H1 (cell line): Measurements from ENCODE around the gene STK16. TPM values are rescaled to one million over a fixed set of nuclear protein-coding genes. Genes with fewer than 3 reads are reported as not detected.

Experiments used
- CTCF ChIA-PET: fragments of 300-600 bp; sonication (Branson Sonifier 250); formaldehyde crosslinking; loops from one replicate; lab custom pipeline; 2021; ENCODE audit not compliant: partially characterized antibody; lab: Charles Lee
- POLR2A ChIA-PET: fragments of 300-600 bp; sonication (Branson Sonifier 250); formaldehyde crosslinking; loops from one replicate; lab custom pipeline; 2021; ENCODE audit warnings: inconsistent platforms; ENCODE audit not compliant: partially characterized antibody; lab: Charles Lee
- DNase-seq, 2 experiments: peaks; one replicate each; pipeline versions ENCODE4 v3.0.0 to v3.0.0-alpha.2; 2010 to 2022; ENCODE audit warnings: low spot score in 2 of 2, low read depth in 1 of 2, mixed read lengths in 1 of 2
- FAIRE-seq: peaks from 2 replicates; lab custom pipeline; 2011; peaks lifted over from hg19 to GRCh38; lab: Jason Lieb, UNC
- H2AFZ ChIP-seq: 2 replicates; pipeline ENCODE4 v1.8.1; 2012; ENCODE audit warnings: low read length, inconsistent platforms
- H2AK5ac ChIP-seq: 2 replicates; pipeline ENCODE4 v1.6.1; 2013; ENCODE audit warnings: low read depth, low read length
- H2BK120ac ChIP-seq: replicated peaks from 2 replicates; pipeline ENCODE3; 2013; ENCODE audit warnings: low read depth, low read length, inconsistent platforms
- H2BK12ac ChIP-seq: 2 replicates; pipeline ENCODE4 v1.6.1; 2013; ENCODE audit warnings: low read depth, low read length
- H2BK15ac ChIP-seq: 2 replicates; pipeline ENCODE4 v1.6.1; 2013; ENCODE audit warnings: low read length
- H2BK20ac ChIP-seq: 2 replicates; pipeline ENCODE4 v1.6.1; 2013; ENCODE audit warnings: low read length
- H2BK5ac ChIP-seq: 2 replicates; pipeline ENCODE4 v1.6.1; 2013; ENCODE audit warnings: low read depth, low read length
- H3K14ac ChIP-seq: 2 replicates; pipeline ENCODE4 v1.6.1; 2013; ENCODE audit warnings: inconsistent platforms; ENCODE audit not compliant: insufficient read length
- H3K18ac ChIP-seq: 2 replicates; pipeline ENCODE4 v1.6.1; 2013; ENCODE audit warnings: low read length; ENCODE audit errors: extremely low read depth
- H3K23ac ChIP-seq: 2 replicates; pipeline ENCODE4 v1.6.1; 2013; ENCODE audit warnings: inconsistent platforms; ENCODE audit not compliant: insufficient read length
- H3K23me2 ChIP-seq: 2 replicates; pipeline ENCODE4 v1.6.1; 2013; ENCODE audit warnings: low read depth, low read length
- H3K27ac ChIP-seq: 2 replicates; pipeline ENCODE4 v1.6.1; 2011; ENCODE audit warnings: low read depth, low read length, inconsistent platforms
- H3K27me3 ChIP-seq, 4 experiments: replicated peaks in 1 of 4; 1 replicate in 1 of 4; 2 replicates in 3 of 4; pipeline versions ENCODE4 v1.6.1 to v1.8.1; 2011 to 2013; ENCODE audit warnings: low read length in 3 of 4, mild to moderate bottlenecking in 3 of 4, inconsistent platforms in 2 of 4, mixed read lengths in 2 of 4, moderate library complexity in 1 of 4; ENCODE audit not compliant: control insufficient read depth in 3 of 4, insufficient read depth in 3 of 4; ENCODE audit errors: extremely low read depth in 1 of 4
- H3K36me3 ChIP-seq, 4 experiments: 2 replicates each; pipeline versions ENCODE4 v1.6.1 to v1.8.1; 2011 to 2013; ENCODE audit warnings: mild to moderate bottlenecking in 4 of 4, low read length in 3 of 4, moderate library complexity in 2 of 4, control low read depth in 1 of 4, inconsistent platforms in 1 of 4; ENCODE audit not compliant: insufficient read depth in 4 of 4, control insufficient read depth in 2 of 4
- H3K4ac ChIP-seq: replicated peaks from 2 replicates; pipeline ENCODE3; 2013; ENCODE audit warnings: low read length, low read depth, mixed read lengths, inconsistent platforms; ENCODE audit not compliant: insufficient read length
- H3K4me1 ChIP-seq, 4 experiments: replicated peaks in 1 of 4; 1 replicate in 1 of 4; 2 replicates in 3 of 4; pipeline versions ENCODE4 v1.6.1 to v1.8.1; 2011 to 2013; ENCODE audit warnings: low read length in 3 of 4, inconsistent platforms in 2 of 4, mixed read lengths in 1 of 4; ENCODE audit not compliant: insufficient read depth in 4 of 4, control insufficient read depth in 3 of 4
- H3K4me2 ChIP-seq, 2 experiments: 2 replicates each; pipeline versions ENCODE4 v1.6.1 to v1.8.1; 2011 to 2013; ENCODE audit warnings: low read depth in 2 of 2, low read length in 2 of 2, control low read depth in 1 of 2, inconsistent platforms in 1 of 2, mild to moderate bottlenecking in 1 of 2; ENCODE audit not compliant: insufficient read depth in 1 of 2
- H3K4me3 ChIP-seq, 4 experiments: fragments of 200-600, 300-600 bp in 1 of 4; sonication (generic), shearing (Covaris generic), sonication (Bioruptor Twin) in 1 of 4; 2 replicates each; pipeline versions ENCODE4 v1.5.1 to v1.8.1; 2011 to 2016; ENCODE audit warnings: low read length in 4 of 4, low read depth in 3 of 4, control low read depth in 2 of 4, inconsistent platforms in 2 of 4, mild to moderate bottlenecking in 2 of 4, mixed read lengths in 1 of 4, moderate library complexity in 1 of 4; ENCODE audit not compliant: insufficient read depth in 2 of 4; ENCODE audit errors: extremely low read depth in 1 of 4
- H3K56ac ChIP-seq: replicated peaks from 2 replicates; pipeline ENCODE3; 2013; ENCODE audit warnings: low read depth, mild to moderate bottlenecking, mixed read lengths, low read length, inconsistent platforms; ENCODE audit not compliant: insufficient read length
- H3K79me1 ChIP-seq: 2 replicates; pipeline ENCODE4 v1.6.1; 2013; ENCODE audit warnings: low read depth, low read length, control low read depth
- H3K79me2 ChIP-seq, 2 experiments: 2 replicates each; pipeline versions ENCODE4 v1.6.1 to v1.8.1; 2012 to 2013; ENCODE audit warnings: low read length in 2 of 2, mild to moderate bottlenecking in 2 of 2, inconsistent platforms in 1 of 2; ENCODE audit not compliant: insufficient read depth in 2 of 2, control insufficient read depth in 1 of 2
- H3K9ac ChIP-seq, 4 experiments: replicated peaks in 1 of 4; 1 replicate in 1 of 4; 2 replicates in 3 of 4; pipeline versions ENCODE4 v1.6.1 to v1.8.1; 2011 to 2013; ENCODE audit warnings: low read depth in 3 of 4, low read length in 3 of 4, control low read depth in 2 of 4, mild to moderate bottlenecking in 2 of 4, moderate library complexity in 2 of 4, inconsistent platforms in 1 of 4; ENCODE audit errors: extremely low read depth in 1 of 4
- H3K9me3 ChIP-seq, 2 experiments: 2 replicates each; pipeline versions ENCODE4 v1.6.1 to v1.8.1; 2012 to 2013; ENCODE audit warnings: mild to moderate bottlenecking in 2 of 2, moderate library complexity in 2 of 2, control low read depth in 1 of 2, inconsistent platforms in 1 of 2, low read depth in 1 of 2, low read length in 1 of 2, mixed read lengths in 1 of 2; ENCODE audit not compliant: insufficient read depth in 2 of 2
- H4K20me1 ChIP-seq, 2 experiments: replicated peaks in 1 of 2; 2 replicates each; pipeline versions ENCODE3 to v1.8.1; 2011 to 2013; ENCODE audit warnings: inconsistent platforms in 2 of 2, low read length in 2 of 2, mild to moderate bottlenecking in 1 of 2; ENCODE audit not compliant: insufficient read depth in 2 of 2, control insufficient read depth in 1 of 2
- H4K5ac ChIP-seq: 2 replicates; pipeline ENCODE4 v1.6.1; 2013; ENCODE audit warnings: low read length, low read depth, mixed read lengths, inconsistent platforms; ENCODE audit not compliant: insufficient read length
- H4K8ac ChIP-seq: 2 replicates; pipeline ENCODE4 v1.8.0; 2013; ENCODE audit warnings: mild to moderate bottlenecking, moderate library complexity, low read length, inconsistent platforms; ENCODE audit not compliant: insufficient read depth; ENCODE audit errors: extremely low read depth
- H4K91ac ChIP-seq: replicated peaks from 2 replicates; pipeline ENCODE3; 2013; ENCODE audit warnings: low read length, mixed read lengths, inconsistent platforms; ENCODE audit not compliant: insufficient read length
- FOSL1 ChIP-seq: IDR thresholded peaks from 2 replicates; pipeline ENCODE4 v1.6.1; 2011; ENCODE audit warnings: mild to moderate bottlenecking, low read depth, low read length, moderate library complexity; ENCODE audit not compliant: insufficient read depth
- GTF2F1 ChIP-seq: IDR thresholded peaks from 2 replicates; pipeline ENCODE4 v1.6.1; 2012; ENCODE audit warnings: low read depth, low read length, improper control_type of control experiment, borderline replicate concordance
- JUN ChIP-seq: IDR thresholded peaks from 2 replicates; pipeline ENCODE4 v1.6.1; 2011; ENCODE audit warnings: low read depth, mild to moderate bottlenecking, improper control_type of control experiment, low read length
- NRF1 ChIP-seq: IDR thresholded peaks from 2 replicates; pipeline ENCODE4 v1.6.1; 2011; ENCODE audit warnings: mild to moderate bottlenecking, low read depth, low read length, improper control_type of control experiment
- RBBP5 ChIP-seq: IDR thresholded peaks from 2 replicates; pipeline ENCODE4 v1.7.1; 2012; ENCODE audit warnings: low read depth, mild to moderate bottlenecking, inconsistent platforms, low read length, moderate library complexity, borderline replicate concordance
- RNF2 ChIP-seq: fragments of 200-900, 300-1000 bp; sonication (generic); IDR thresholded peaks from 2 replicates; pipeline ENCODE4 v1.7.1; 2016; ENCODE audit warnings: borderline replicate concordance, low read depth, mild to moderate bottlenecking, antibody characterized with exemption, low read length; ENCODE audit not compliant: poor library complexity, severe bottlenecking; ENCODE audit errors: missing control alignments
- RXRA ChIP-seq: IDR thresholded peaks from 2 replicates; pipeline ENCODE4 v1.6.1; 2011; ENCODE audit warnings: low read depth, mild to moderate bottlenecking, low read length, moderate library complexity; ENCODE audit not compliant: insufficient read depth
- TCF12 ChIP-seq: IDR thresholded peaks from 2 replicates; pipeline ENCODE4 v1.6.1; 2011; ENCODE audit warnings: low read depth, mild to moderate bottlenecking, low read length
- TEAD4 ChIP-seq: IDR thresholded peaks from 2 replicates; pipeline ENCODE4 v1.6.1; 2012; ENCODE audit warnings: low read depth, low read length, inconsistent platforms, mixed read lengths
- WGBS, 2 experiments: shearing (Covaris generic) in 1 of 2; methylation state at CpG; one replicate each; pipeline versions ENCODE4 v1.1.6 to v1.1.7; 2013 to 2015; ENCODE audit warnings: low lambda C conversion rate in 2 of 2, mixed read lengths in 2 of 2, inconsistent platforms in 1 of 2, low coverage in 1 of 2, missing lambda C conversion rate in 1 of 2; ENCODE audit not compliant: insufficient replicate concordance in 2 of 2, insufficient coverage in 1 of 2, insufficient read length in 1 of 2; ENCODE audit errors: extremely low coverage in 1 of 2, missing lambda C conversion rate in 1 of 2; 5-methylcytosine and 5-hydroxymethylcytosine counted together
- polyA plus RNA-seq, 7 experiments: library from polyadenylated mRNA; depleted of rRNA in 3 of 7; stranded (reverse) in 5 of 7; unstranded in 2 of 7; fragments of >200 nt in 5 of 7; fragments of 200-250 nt in 2 of 7; gene quantifications; 1 replicate in 5 of 7; 2 replicates in 1 of 7; 4 replicates in 1 of 7; pipeline versions ENCODE4 v1.2.1 to v1.2.3, GENCODE V29; 2011 to 2013; ENCODE audit warnings: missing spikeins in 2 of 7, mixed read lengths in 2 of 7
- total RNA-seq: library from RNA; stranded (reverse); fragmentation: NEBNext Ultra II Directional; extraction: Animal tissue kit (Norgen Biotek cat#: 25700); gene quantifications from 2 replicates; pipeline ENCODE4 v1.2.1, GENCODE V29; 2021
- TF ChIP-seq, protein P1 (sequence below): IDR thresholded peaks from 2 replicates; pipeline ENCODE4 v1.6.1; 2012; ENCODE audit warnings: low read length, inconsistent platforms

Gene STK16
- total and polyA plus RNA-seq, 2 of the 8 experiments (the other 6 are each of a cell fraction or from before 2014, with no cell fraction given): 21.3 to 51.4 TPM

DNA sequence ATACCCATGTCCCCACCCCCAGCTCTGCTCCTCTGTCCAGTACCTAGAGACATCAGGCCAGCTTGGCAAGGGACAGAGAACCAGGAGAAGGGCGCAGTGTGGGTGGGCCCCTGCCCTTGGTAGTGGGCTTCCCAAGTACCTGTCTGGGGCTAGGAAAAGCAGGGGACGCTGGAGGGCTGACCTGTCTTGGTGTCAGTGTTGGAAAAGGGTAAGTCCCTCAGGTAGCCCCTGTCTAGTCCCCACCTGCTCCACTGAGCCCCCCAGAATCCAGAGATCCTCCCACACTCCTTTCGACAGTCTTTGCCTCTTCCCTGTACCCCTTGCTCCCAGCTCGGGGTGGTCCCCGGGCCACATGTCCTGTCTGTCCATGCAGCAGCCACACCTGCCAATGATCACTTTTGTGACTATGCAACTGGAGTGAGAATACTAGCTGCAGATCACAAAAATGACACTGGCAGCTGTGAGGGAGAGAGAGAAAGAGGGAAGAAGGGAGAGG is 48.5 kb downstream of the STK16 start:
- Histone ChIP-seq H2AFZ (no peak overlapping the region), H3K9me3 (0 out of 4 replicates have a peak, but pooled peaks cover 0 to 5% of the 10 kb centered on the region in 2 experiments), H3K56ac (no peak overlapping the region), H3K4me2 (peak overlapping the region; percentile 69 to 76), H2AK5ac (0 out of 2 replicates have a peak overlapping the region, but pooled peaks have one; percentile 25), H2BK15ac (0 out of 2 replicates have a peak overlapping the region, but pooled peaks have one; percentile 29), H3K4ac (peak overlapping the region; percentile 92), H3K23ac (no peak overlapping the region), H3K36me3 (no peaks in the 10 kb centered on the region), H3K79me2 (no peaks in the 10 kb centered on the region), H3K27me3 (peaks cover 0 to 24% (median 13%) of the 10 kb centered on the region in 4 experiments; a peak in 6 of 7 replicates), H4K5ac (no peak overlapping the region), H3K23me2 (peaks cover 4% of the 10 kb centered on the region; the same call in 1 of the 2 replicates), H3K4me3 (peak overlapping the region in 3 of 4 experiments; percentile 60 to 74 (median 74); a peak in 4 of 8 replicates), H2BK120ac (no peak overlapping the region), H3K14ac (no peak overlapping the region), H3K4me1 (peaks cover 0 to 5% (median under 1%) of the 10 kb centered on the region in 4 experiments; a peak in 3 of 7 replicates), H4K20me1 (no peaks in the 10 kb centered on the region), H3K79me1 (no peaks in the 10 kb centered on the region; the same call in 1 of the 2 replicates), H3K27ac (no peak overlapping the region), H2BK12ac (peak overlapping the region; percentile 60; the same call in 1 of the 2 replicates), H4K91ac (peak overlapping the region; percentile 71), H3K9ac (no peak overlapping the region), H4K8ac (peak overlapping the region; percentile 16), H3K18ac (no peak overlapping the region), H2BK20ac (no peak overlapping the region), H2BK5ac (no peak overlapping the region)
- ChIA-PET CTCF (interaction anchor here (0.6 to 11.7 kb wide), 18 partner anchors 10 to 183 kb away, joined by 3 to 220 read pairs (median 4); partner anchors contain the start of genes ANKZF1, ATG9A, CNPPD1 and DNAJB2), POLR2A (interaction anchor here (0.6 to 4.3 kb wide), 6 partner anchors 10 to 86 kb away, joined by 3 to 33 read pairs (median 4); partner anchors contain the start of genes DNAJB2, GLB1L and STK16)
- FAIRE-seq (no peak), DNase-seq (no peak)
- WGBS, 2 experiments: 84% methylated on average over 5 of the region's 5 CpGs; no CpG with 5 or more reads in 1 of the 2 experiments
- TF ChIP-seq RXRA (no peak), TEAD4 (no peak), JUN (no peak), TCF12 (no peak), FOSL1 (no peak), GTF2F1 (no peak), NRF1 (no peak), RBBP5 (no peak), RNF2 (no peak)
- TF ChIP-seq, protein P1, sequence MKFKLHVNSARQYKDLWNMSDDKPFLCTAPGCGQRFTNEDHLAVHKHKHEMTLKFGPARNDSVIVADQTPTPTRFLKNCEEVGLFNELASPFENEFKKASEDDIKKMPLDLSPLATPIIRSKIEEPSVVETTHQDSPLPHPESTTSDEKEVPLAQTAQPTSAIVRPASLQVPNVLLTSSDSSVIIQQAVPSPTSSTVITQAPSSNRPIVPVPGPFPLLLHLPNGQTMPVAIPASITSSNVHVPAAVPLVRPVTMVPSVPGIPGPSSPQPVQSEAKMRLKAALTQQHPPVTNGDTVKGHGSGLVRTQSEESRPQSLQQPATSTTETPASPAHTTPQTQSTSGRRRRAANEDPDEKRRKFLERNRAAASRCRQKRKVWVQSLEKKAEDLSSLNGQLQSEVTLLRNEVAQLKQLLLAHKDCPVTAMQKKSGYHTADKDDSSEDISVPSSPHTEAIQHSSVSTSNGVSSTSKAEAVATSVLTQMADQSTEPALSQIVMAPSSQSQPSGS: no peak
